ENCODE data around the gene TMEM115. TPM values are rescaled to one million over a fixed set of nuclear protein-coding genes. Genes with fewer than 3 reads are reported as not detected.

Gene TMEM115
- total and polyA plus RNA-seq, 11 donors, result 20.5 to 57.3 (median 28.9) TPM

GRCh38 chr3:50324351-50325112, 34.8 kb downstream of the TMEM115 start:
- DNase-seq, result peak; percentile 70 to 87 (median 80)
- intact Hi-C loops (cut with DNase I), result loop anchor here in 9 of 10 donors (1.0 to 10.0 kb wide), 9 partner anchors 32 to 132 kb away; partner anchors contain the start of genes GNAI2 (in 3 of the 9), LSMEM2 (in 2 of the 9), GNAT1 (in 1 of the 9) and IFRD2 (in 1 of the 9)
- H3K4me3 ChIP-seq, result peak overlapping the region in 4 of 12 donors; percentile 4 to 10 (median 6)
- 8 to 47% (median 32%) methylated on average over 3 to 4 of the region's 4 CpGs for WGBS, 4 donors
- H3K27me3 ChIP-seq, result no peaks in the 10 kb centered on the region
- H3K36me3 ChIP-seq, result peaks cover 0 to 30% (median 23%) of the 10 kb centered on the region in 9 donors
- ATAC-seq, result peak; percentile 4 to 20 (median 8)
- H3K4me1 ChIP-seq, result peaks cover 5 to 72% (median 52%) of the 10 kb centered on the region in 12 donors
- no peaks in the 10 kb centered on the region for H3K9me3 ChIP-seq
- peak; percentile 76 to 92 (median 86) for TF ChIP-seq CTCF (IDR thresholded peaks at IDR 0.05)
- no peak for TF ChIP-seq POLR2A (IDR thresholded peaks at IDR 0.05)
- H3K27ac ChIP-seq, result peak overlapping the region; percentile 93 to 99 (median 98)

- peak overlapping the region; percentile 93 to 99 (median 98) for H3K27ac ChIP-seq
- peaks cover 5 to 80% (median 57%) of the 10 kb centered on the region in 12 donors for H3K4me1 ChIP-seq
- ATAC-seq (peak; percentile 6 to 62 (median 32)), DNase-seq (peak; percentile 82 to 89 (median 84))
- intact Hi-C loops (cut with DNase I), result loop anchor here in 9 of 10 donors (1.0 to 10.0 kb wide), 9 partner anchors 20 to 131 kb away; partner anchors contain the start of genes GNAI2 (in 3 of the 9), LSMEM2 (in 2 of the 9), GNAT1 (in 1 of the 9) and HYAL1 (in 1 of the 9)
- 40 to 56% (median 43%) methylated on average over 4 to 5 of the region's 5 CpGs for WGBS, 4 donors
- TF ChIP-seq CTCF (IDR thresholded peaks at IDR 0.05) (peak in 4 of 12 donors; percentile 6 to 17 (median 10)), POLR2A (IDR thresholded peaks at IDR 0.05) (no peak)
- H3K36me3 ChIP-seq, result peaks cover 0 to 33% (median 26%) of the 10 kb centered on the region in 9 donors
- no peaks in the 10 kb centered on the region for H3K27me3 ChIP-seq
- no peaks in the 10 kb centered on the region for H3K9me3 ChIP-seq
- peak overlapping the region in 10 of 12 donors; percentile 27 to 97 (median 90) for H3K4me3 ChIP-seq
Observed at GRCh38 chr3:50323614-50324199, 35.6 kb downstream of the TMEM115 start.

- no peaks in the 10 kb centered on the region for H3K9me3 ChIP-seq
- DNase-seq, result peak in 4 of 5 donors; percentile 57 to 79 (median 76)
- peaks cover 0 to 39% (median 32%) of the 10 kb centered on the region in 9 donors for H3K36me3 ChIP-seq
- peak overlapping the region; percentile 93 to 99 (median 98) for H3K27ac ChIP-seq
- H3K4me1 ChIP-seq, result peaks cover 5 to 80% (median 58%) of the 10 kb centered on the region in 12 donors
- TF ChIP-seq CTCF (IDR thresholded peaks at IDR 0.05), result no peak
- no peak for TF ChIP-seq POLR2A (IDR thresholded peaks at IDR 0.05)
- no peaks in the 10 kb centered on the region for H3K27me3 ChIP-seq
- intact Hi-C loops (cut with DNase I), result loop anchor here in 7 of 10 donors (1.0 to 10.0 kb wide), 7 partner anchors 20 to 131 kb away; partner anchors contain the start of genes GNAI2 (in 3 of the 7), LSMEM2 (in 2 of the 7), GNAT1 (in 1 of the 7) and HYAL1 (in 1 of the 7)
- ATAC-seq, result peak; percentile 1 to 52 (median 13)
- peak overlapping the region in 10 of 12 donors; percentile 70 to 97 (median 90) for H3K4me3 ChIP-seq
- WGBS, 4 donors, result 36 to 48% (median 39%) methylated on average over 4 of the region's 4 CpGs
Observed at GRCh38 chr3:50323092-50323600, 36.2 kb downstream of the TMEM115 start.

Measured in heart left ventricle (tissue), 16 donors.